GM21786 (cell line): ENCODE data around the gene MATR3.
"Not testable (repeated sequence)": the region's sequence is repeated elsewhere in the genome, so short reads cannot be mapped to it uniquely, and the experiment has no call there.

Source experiments
- ATAC-seq: cut with Tn5 transposase; IDR thresholded peaks from one replicate; pipeline ENCODE4 v1.9.1; 2021; ENCODE audit not compliant: unreplicated experiment

The MATR3 gene

DNA sequence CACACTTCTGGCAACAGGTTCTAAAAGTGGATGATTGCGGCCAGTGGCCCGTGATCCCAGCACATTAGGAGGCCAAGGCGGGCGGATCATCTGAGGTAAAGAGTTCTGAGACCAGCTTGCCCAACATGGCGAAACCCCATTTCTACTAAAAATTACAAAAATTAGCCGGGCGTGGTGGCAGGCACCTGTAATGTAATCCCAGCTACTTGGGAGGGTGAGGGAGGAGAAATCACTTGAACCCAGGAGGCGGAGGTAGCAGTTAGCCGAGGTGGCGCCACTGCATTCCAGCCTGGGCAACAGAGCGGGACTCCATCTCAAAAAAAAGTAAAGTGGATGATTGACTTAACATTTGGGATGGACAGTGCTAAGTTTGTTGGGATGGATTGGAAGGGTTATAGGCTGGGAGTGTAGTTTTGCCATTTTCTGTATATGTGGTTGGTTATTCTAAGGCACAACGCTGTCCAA, 3.4 kb downstream of the MATR3 start:
- ATAC-seq: no peak

DNA sequence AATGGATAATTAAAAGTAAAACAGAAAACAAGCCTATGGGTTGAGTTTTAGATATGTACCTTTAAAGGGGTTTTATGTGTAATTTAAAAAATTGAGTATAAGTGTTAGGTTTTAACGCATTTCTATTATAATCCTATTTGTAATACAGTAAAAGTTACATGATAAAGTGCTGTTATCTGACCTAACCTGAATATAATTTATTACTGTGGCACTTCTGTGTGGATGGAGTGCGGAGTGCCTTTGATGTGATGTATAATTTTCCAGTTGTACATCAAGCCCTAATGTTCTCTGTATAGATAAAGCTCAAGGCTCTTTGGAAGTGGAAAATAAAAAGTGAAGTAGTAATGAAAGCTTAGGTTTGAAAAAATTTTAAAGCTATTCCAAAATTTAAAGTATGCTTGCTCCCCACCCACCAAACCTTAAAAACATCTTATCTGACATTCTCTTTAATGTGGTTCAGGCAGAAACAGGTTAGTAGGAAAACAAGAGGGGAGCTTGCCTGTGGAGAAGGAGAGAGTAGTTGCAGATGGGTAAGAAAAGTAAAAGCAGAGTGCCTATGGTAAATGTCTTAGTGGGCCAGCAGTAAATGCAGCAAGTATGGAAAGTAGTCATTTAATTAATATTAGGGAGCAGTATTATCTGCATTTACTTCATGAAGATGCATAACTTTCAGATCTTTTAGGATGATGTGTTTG, 4.0 kb downstream of the MATR3 start:
- no peak for ATAC-seq

DNA sequence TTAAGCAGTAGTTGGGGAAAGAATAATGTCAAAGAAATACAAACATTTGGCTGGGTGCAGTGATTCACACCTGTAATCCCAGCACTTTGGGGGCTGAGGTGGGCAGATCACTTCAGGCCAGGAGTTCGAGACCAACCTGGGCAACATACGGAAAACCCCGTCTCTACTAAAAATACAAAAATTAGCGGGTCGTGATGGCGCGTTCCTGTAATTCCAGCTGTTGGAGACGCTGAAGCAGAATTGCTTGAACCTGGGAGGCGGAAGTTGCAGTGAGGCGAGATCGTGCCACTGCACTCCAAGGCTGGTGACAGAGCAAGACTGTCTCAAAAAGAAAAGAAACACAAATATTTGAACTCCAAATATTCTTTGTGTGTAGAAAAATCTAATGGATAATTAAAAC, 4.7 kb downstream of the MATR3 start:
- ATAC-seq: no peak

DNA sequence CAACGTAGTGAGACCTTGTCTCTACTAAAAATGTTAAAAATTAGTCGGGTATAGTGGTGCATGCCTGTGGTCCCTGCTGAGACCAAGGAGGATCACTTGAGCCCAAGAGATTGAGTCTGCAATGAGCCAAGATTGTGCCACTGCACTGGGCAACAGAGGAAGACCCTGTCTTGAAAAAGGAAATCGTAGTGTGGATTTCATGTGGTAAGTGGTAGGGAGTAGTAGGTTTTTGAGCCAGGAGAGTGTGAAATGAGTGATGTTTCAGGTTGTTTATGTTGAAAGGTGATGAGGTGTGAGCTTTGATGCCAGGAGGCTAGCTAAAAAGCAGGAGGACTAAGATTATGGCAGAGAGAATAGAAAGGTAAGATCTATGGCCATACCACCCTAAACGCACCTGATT, 5.9 kb downstream of the MATR3 start:
- ATAC-seq: no peak

DNA sequence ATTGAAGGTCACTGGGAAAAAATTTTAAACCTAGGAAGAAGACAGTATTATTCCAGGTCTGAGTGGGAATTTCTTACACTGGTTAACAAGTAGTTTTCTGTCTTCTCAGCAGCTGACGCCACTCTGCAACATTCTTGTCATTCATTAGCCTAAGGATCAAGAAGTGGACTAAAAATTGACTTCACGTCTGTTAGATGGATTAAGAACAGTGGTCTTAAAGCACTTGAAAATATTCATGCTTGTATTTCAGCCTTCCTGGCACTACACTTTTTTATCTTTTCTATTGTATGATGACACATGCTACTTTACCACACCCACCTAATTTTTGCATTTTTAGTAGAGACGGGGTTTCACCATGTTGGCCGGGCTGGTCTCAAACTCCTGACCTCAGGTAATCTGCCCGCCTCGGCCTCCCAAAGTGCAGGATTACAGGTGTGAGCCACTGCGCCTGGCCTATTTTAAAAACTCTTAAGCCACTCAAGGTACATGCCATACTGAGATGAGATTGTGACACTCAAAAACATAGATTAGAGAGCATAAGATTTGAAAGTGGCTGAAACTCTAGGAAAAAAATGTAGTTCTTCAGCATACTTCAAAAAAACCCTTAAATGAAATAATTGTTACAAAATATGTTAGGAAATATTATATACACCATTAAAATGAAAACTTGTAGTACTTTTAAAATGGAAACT, 8.4 kb downstream of the MATR3 start:
- ATAC-seq: no peak

DNA sequence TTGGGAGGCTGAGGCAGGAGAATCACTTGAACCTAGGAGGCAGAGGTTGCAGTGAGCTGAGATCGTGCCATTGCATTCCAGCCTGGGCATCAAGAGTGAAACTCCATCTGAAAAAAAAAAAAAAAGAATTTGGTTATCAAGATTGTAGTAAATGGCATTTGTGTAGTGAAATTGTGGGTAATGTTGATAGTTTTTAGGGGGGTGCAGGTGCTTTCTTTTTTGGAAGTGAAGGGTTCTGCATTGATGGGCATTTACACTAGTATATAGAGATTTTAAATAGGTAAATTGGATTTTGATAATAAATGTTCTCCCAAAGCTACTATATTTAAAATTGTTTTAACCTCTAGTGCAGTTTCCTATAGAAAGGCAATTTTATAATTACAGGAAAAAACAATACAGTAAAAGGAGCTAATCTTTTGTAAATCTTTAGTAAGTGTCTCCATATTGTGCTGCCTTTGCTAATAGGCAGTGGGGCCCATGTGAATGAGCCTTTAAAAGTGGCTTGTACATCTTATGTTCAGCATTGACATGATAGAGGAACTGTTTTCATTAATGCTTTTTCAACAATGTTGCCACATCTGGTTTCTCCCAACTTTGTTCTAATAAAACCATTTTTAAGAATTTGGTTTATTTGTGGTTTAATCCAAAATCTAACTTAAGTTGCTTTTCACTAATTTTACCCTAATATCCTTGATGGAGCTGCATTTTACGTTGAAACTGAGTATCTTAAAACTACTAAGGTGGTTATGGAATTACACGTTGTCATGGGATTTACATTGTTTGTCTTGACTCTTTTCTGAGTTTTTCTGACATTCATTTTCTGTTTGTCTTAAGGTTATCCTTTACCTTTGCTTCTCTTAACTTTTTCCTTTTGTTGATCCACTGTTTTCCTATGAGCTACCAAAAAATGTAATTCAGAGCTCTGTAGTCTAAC, 11.1 kb downstream of the MATR3 start:
- no peak for ATAC-seq

DNA sequence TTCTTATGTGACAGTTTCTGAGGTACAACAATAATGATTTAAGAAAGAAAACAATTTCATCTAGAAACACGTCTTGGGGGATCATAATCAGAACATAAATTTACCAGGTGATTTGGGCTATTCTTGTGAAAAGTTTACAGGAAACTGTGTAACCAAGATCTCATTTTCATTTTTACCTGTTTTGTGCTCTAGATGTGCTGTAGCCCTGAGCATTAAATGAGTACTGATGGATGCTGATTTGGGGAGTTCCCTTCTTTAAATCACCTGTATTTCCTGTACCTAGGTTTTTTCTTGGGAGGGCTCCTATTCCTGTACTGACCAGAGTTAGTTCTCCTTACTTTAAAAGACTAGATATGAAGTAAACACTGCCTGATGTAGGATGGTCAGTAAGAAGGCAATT, 12.7 kb downstream of the MATR3 start:
- no peak for ATAC-seq

DNA sequence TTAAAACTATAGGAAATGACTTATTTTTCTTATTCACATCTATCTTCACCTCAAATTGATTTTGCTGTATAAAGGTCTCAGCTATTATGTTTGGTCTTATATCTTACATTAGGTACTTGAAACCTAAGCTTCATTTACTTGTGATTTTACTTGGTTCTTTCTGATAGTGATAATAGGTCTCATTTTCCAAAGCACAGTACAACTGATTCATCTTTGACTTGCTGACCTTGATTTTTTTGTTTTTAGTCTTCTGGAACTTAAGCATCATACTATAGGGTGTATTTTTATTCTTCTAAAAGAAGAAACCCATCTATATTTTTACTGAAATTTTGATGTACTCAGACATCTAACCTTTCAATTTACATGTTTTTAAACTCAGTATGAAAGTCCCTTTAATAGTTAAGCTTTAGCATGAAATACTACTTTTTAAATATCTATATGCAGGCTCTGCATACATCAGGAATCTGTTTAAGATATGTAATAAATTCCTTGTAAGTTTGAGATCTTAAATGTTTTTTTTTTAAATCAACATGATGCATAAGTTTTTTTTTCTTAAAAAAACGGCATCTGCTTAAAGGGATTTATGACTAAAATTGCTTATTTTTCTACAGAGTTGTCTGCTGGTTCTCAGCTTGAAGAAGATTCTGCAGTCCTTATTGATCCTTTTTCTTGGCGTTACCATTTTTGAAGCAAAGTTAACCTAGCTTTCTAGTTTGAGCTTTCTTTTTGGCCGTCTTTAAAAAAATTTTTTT, 13.3 kb downstream of the MATR3 start:
- no peak for ATAC-seq

DNA sequence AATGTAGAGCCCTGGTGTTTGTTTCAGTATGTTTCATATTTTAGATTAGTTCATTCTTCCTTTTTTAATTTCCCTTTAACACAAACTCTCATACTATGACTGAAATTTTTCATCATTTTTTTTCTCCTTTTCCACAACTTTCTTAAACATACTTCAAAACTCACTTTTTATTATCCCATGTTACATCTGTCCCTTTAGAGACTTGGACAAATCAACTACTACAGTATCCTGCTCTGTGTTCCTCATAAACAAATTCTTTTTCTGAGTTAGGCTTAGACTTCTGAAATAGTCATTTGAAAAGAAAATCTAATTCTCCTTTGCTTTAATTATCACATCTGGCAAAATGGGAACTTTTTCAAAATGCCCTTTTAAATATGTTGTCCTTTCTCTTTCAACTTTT, 15.3 kb downstream of the MATR3 start:
- no peak for ATAC-seq

DNA sequence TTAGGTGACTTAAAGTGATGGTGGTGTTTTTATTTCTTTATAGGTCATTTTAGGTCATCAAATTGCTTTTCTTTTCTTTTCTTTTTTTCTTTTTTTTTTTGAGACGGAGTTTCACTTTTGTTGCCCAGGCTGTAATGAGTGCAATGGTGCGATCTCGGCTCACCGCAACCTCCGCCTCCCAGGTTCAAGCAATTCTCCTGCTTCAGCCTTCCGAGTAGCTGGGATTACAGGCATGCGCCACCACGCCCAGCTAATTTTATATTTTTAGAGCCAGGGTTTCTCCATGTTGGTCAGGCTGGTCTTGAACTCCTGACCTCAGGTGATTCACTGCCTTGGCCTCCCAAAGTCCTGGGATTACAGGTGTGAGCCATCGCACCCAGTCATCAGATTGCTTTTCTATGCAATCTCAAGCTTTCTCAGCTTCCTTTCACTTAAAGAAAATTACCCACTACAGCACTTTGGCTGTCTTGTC, 17.2 kb downstream of the MATR3 start:
- ATAC-seq: not testable (repeated sequence)

DNA sequence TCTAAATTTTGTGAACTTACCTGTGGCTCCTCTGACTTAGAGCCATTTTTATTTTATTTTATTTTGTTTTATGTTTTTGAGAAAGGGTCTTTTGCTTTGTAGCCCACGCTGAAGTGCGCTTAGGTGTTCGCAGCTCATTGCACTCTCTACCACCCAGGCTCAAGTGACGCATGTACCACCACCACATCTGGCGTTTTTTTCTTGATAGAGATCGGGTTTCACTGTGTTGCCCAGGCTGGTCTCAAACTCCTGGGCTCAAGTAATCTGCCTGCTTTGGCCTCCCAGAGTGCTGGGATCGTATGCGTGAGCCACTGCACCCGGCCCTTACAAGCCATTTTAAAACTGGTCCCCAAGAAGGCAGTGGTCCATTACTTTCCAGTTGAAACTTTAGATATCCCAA, 18.5 kb downstream of the MATR3 start:
- no peak for ATAC-seq

DNA sequence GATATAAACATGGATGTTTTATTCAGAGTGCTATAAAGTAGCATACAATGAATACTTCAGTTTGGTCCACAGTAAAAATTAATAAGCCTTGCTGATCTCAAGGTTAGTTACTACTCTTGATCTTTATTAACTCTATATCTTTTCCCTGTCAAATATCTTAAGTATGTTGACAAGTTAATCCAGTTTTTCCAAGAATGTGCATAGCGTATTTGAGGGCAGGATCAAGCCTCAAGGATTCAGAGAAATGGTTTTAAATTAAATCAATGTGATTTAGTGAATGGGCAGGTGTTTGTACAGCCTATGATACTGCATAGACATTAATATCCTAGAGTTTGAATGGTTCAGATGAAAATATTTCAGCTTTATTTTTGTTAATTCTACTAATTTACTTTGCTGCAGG, 20.7 kb downstream of the MATR3 start:
- ATAC-seq: no peak

DNA sequence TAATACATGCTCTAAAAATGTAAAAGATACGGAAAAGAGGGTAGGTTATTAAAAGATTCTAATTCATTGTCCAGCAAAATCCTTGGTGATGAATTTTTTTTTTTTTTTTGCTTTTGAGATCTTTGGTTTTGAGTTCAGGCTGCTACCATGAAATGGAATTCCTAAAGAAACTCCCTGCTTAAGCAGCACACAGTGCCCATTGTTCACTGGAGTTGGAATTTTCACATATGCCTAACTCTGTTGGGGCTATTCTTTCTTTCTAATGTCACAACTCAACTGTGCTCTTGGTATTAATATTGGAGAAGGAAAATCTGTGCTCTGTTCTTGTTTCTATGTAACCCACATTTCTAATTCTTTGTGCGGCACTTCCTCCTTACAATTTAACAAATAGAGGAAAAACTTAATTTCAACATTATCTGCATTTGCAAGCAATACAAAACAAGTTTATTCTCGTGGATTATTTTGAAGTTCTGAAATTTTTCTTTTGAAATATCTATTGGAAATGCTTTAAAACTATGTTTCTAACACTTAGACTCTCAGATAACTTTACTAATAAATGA, 21.6 kb downstream of the MATR3 start:
- ATAC-seq: no peak

DNA sequence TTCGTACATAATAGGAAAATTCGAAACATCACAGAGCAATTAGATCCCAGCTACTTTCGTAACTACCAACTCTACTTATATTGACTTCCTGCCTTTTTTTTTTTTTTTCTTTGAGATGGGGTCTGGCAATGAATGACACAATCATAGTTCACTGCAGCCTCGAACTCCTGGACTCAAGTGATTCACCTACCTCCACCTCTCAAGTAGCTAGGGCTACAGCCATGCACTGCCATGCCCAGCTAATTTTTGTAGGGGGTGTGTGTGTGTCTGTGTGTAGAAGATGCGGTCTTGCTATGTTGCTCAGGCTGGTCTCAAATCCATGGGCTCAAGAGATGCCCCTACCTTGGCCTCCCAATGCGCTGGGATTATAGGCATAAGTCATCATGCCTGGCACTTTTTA, 42.3 kb downstream of the MATR3 start:
- ATAC-seq: no peak

DNA sequence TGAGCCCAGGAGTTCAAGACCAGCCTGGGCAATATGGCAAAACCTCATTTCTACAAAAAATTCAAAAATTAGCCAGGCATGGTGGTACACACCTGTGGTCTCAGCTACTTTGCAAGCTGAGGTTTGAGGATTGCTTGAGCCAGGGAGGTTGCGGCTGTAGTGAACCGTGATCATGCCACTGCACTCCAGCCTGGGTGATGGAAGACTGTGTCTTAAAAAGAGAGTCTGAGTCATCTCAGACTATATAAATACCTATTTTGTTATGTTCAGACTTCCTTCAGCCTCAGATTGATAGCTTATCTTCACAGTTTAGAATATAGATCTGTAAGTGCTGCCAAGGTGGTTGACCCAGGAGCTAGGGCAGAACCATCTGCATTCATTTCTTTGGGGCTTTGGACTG, 46.5 kb downstream of the MATR3 start:
- no peak for ATAC-seq

DNA sequence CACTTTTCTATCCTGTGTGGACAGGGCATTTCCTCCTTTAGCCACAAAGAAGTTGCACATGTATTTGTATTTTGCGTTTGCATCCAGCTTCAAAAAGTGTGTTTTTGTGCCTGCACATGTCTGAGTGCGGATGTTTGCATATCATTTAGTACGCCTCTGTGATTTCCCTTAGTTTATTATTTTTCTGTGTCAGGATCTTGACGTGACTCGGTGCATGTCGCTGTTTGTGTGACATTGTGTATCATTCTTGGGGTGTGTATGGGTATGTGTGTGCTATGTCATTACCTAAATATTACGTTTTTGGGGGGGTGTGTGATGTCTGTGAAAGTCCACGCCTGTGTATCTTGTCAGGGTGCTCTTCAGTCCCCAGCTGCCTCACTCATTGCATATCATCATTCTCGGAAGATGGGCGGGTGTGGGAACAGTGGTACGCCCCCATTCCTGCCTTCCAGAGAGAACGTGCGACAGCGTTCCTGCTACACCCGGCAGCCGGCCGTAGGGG, 47.7 kb downstream of the MATR3 start:
- ATAC-seq: no peak

DNA sequence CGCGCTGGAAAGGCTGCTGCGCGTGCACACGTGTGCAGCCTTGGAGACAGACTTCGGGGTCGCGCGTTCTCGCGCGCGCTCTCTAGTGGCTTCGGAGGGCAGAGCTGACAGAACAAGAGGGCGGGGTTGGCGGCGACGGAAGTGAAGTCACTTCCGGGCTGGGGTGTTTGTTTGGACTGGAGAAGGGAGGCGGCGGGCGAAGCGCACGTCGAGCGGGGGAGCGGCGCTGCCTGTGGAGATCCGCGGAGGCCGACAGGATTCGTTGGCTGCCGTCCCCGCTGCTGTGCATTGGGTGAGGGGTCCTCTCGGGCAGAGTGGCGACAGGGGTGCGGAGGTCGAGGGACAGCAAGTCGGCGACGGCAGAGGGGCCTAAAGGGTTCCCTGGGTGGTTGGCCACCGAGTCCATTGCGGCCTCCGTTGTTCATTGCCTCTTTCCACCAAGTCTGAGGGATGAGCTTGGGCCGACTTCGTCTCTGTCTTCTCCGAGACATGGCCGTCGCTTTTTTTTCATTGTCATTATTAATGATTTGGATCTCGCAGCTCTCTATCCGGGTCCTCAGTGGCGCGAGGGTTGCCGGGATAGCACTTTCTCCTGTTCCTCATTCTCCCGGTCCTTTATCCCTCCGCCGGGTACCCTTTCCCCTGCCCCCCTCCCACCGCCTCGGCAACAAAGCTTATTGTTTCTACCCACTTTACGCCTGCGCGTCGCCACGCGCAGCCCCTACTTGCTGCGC, 48.3 kb downstream of the MATR3 start, which contains the start of gene PAIP2:
Gene PAIP2, plus strand, starts transcription at position 166 of the 734 bp plus-strand sequence. CDS start 21,931 bp downstream, outside the sequence.
- ATAC-seq: peak; percentile 90

DNA sequence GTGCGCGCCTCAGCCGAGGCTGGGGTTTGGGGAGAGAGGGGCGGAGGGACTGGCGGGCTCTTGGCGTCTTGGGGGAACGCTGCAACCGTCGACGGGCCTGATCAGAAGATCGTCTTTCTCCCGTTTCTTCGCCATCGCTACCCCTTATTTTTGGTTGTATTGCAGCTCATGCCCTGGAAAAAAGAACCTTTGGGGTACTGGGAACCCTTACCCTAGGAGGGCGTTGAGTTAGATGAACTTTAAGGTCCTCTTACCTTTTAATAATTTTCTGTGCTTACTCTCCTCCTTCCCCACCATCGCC, 48.8 kb downstream of the MATR3 start:
- peak; percentile 37 for ATAC-seq

DNA sequence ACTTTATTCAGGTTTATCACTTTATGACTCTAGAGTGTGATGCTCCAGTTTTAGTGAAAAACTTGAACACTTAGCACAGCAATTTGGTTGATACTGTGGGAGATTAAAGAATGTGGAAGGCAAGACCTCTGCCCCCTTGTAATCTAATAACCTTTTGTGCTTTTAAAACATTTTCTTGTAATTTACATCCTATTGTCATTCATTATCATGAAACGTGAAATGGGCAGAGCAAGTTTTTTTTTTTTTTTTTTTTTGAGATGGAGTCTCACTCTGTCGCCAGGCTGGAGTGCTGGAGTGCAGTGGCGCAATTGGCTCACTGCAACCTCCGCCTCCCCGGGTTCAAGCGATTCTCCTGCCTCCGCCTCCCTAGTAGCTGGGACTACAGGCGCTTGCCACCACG, 49.9 kb downstream of the MATR3 start:
- ATAC-seq: no peak

DNA sequence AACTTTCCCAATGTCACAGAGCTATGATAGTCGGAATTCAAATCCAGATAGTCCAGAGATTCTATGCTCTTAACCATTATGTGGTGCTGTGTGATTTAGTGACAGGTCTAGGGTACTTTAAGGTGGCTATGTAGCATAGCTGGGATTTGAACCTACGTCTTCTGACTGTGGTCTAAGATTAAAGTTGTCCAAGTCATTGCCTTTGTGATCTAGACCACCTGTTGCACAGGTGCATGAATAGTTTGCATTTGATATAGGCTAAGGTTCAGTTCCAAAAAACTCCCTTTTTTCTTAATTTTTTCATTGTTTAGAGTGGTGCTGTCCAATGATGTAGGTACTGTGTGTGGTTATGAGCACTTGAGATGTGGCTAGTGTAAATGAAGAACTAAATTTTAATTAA, 50.6 kb downstream of the MATR3 start:
- no peak for ATAC-seq
